Tibial artery (tissue), 4 donors: ENCODE data around the gene CRBN.

Experiments
- DNase-seq, 2 donors: peaks; one replicate each; pipeline ENCODE4 v3.0.0-alpha.2; 2019
- H3K27ac ChIP-seq, 2 donors: fragments of 200-600 bp; sonication (generic) in 1 of 2; 1 replicate in 1 of 2; 2 replicates in 1 of 2; pipeline ENCODE4 v1.5.1; 2018 to 2019; ENCODE audit warnings: mild to moderate bottlenecking in 1 of 2
- H3K27me3 ChIP-seq, 2 donors: fragments of 200-600 bp; sonication (generic) in 1 of 2; one replicate each; pipeline versions ENCODE4 v1.5.1 to v1.6.0; 2016 to 2019
- H3K36me3 ChIP-seq, 3 donors: fragments of 200-600 bp; sonication (generic) in 2 of 3; one replicate each; pipeline ENCODE4 v1.5.1; 2016 to 2019; ENCODE audit warnings: mild to moderate bottlenecking in 2 of 3
- H3K4me1 ChIP-seq, 4 donors: fragments of 200-600 bp; sonication (generic) in 2 of 4; 1 replicate in 3 of 4; 2 replicates in 1 of 4; pipeline ENCODE4 v1.5.1; 2016 to 2019
- H3K4me3 ChIP-seq, 2 donors: fragments of 200-600 bp; sonication (generic) in 1 of 2; 1 replicate in 1 of 2; 2 replicates in 1 of 2; pipeline ENCODE4 v1.5.1; 2018 to 2019; ENCODE audit warnings: mild to moderate bottlenecking in 2 of 2
- H3K9me3 ChIP-seq, 3 donors: fragments of 200-600 bp; sonication (generic) in 1 of 3; one replicate each; pipeline ENCODE4 v1.5.1; 2016 to 2019
- intact Hi-C: fragments of 100-400 bp; cut with DNase I; formaldehyde crosslinking; loops from one replicate; pipeline ENCODE4 v1.15.0; 2023; ENCODE audit warnings: low total_unique reads
- TF ChIP-seq, protein P1 (sequence below), 2 experiments: fragments of 200-600 bp in 1 of 2; fragments of 450-650 bp in 1 of 2; IDR thresholded peaks; one replicate each; pipeline ENCODE4 v1.5.1; 2017 to 2019; ENCODE audit warnings: antibody characterized with exemption in 2 of 2, mild to moderate bottlenecking in 1 of 2, moderate library complexity in 1 of 2

The CRBN gene

DNA sequence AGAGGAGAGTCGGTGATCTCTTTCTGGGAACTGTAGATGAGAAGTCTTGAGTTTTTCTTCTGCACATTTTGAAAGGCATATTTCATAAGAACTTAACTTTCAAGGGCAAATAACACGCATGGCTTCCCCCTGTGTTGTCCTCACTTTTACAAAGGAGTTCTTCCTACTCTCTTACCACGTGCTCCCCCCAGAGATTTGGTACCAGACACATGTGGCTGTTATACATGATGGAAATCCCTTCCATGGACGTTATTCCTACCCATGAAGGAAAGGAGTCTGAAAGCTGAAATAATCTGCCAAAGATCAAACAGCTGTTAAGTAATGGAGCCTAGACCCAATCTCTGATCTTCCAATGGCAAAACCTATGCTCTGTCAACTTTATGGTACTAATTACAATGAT lies 73.7 kb downstream of the CRBN start:
- Histone ChIP-seq H3K27me3 (no peaks in the 10 kb centered on the region), H3K4me1 (no peaks in the 10 kb centered on the region), H3K27ac (no peak overlapping the region), H3K36me3 (no peaks in the 10 kb centered on the region), H3K4me3 (no peak overlapping the region), H3K9me3 (no peaks in the 10 kb centered on the region)
- intact Hi-C loops: no loop called here
- TF ChIP-seq, protein P1, sequence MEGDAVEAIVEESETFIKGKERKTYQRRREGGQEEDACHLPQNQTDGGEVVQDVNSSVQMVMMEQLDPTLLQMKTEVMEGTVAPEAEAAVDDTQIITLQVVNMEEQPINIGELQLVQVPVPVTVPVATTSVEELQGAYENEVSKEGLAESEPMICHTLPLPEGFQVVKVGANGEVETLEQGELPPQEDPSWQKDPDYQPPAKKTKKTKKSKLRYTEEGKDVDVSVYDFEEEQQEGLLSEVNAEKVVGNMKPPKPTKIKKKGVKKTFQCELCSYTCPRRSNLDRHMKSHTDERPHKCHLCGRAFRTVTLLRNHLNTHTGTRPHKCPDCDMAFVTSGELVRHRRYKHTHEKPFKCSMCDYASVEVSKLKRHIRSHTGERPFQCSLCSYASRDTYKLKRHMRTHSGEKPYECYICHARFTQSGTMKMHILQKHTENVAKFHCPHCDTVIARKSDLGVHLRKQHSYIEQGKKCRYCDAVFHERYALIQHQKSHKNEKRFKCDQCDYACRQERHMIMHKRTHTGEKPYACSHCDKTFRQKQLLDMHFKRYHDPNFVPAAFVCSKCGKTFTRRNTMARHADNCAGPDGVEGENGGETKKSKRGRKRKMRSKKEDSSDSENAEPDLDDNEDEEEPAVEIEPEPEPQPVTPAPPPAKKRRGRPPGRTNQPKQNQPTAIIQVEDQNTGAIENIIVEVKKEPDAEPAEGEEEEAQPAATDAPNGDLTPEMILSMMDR (IDR thresholded peaks at IDR 0.05): no peak
- no peak for DNase-seq

- Histone ChIP-seq H3K27me3 (no peaks in the 10 kb centered on the region), H3K9me3 (no peaks in the 10 kb centered on the region), H3K27ac (no peak overlapping the region), H3K36me3 (no peaks in the 10 kb centered on the region), H3K4me3 (no peak overlapping the region), H3K4me1 (no peaks in the 10 kb centered on the region)
- TF ChIP-seq, protein P1 (IDR thresholded peaks at IDR 0.05): no peak
- DNase-seq: no peak
- intact Hi-C loops: no loop called here
Observed at GRCh38 chr3:3105246-3105645, 74.2 kb downstream of the CRBN start.

- H3K36me3 ChIP-seq: no peaks in the 10 kb centered on the region
- no peak for DNase-seq
- no peaks in the 10 kb centered on the region for H3K4me1 ChIP-seq
- H3K27ac ChIP-seq: no peak overlapping the region
- H3K9me3 ChIP-seq: no peaks in the 10 kb centered on the region
- no peak overlapping the region for H3K4me3 ChIP-seq
- intact Hi-C loops: no loop called here
- H3K27me3 ChIP-seq: no peaks in the 10 kb centered on the region
- TF ChIP-seq, protein P1 (IDR thresholded peaks at IDR 0.05): no peak
Observed at GRCh38 chr3:3102751-3103150, 76.7 kb downstream of the CRBN start.

GRCh38 chr3:3101660-3102458 lies 77.6 kb downstream of the CRBN start:
- Histone ChIP-seq H3K36me3 (no peaks in the 10 kb centered on the region), H3K27ac (no peak overlapping the region), H3K27me3 (no peaks in the 10 kb centered on the region), H3K4me3 (no peak overlapping the region), H3K9me3 (no peaks in the 10 kb centered on the region), H3K4me1 (no peaks in the 10 kb centered on the region)
- TF ChIP-seq, protein P1 (IDR thresholded peaks at IDR 0.05): no peak
- DNase-seq: no peak
- intact Hi-C loops: no loop called here
